Testis (tissue), 3 donors: ENCODE measurements around the gene PLCD1. TPM values are rescaled to one million over a fixed set of nuclear protein-coding genes. Genes with fewer than 3 reads are reported as not detected.

Source experiments
- DNase-seq: peaks from one replicate; pipeline ENCODE4 v3.0.0-alpha.2; 2019
- H3K27ac ChIP-seq, 2 donors: fragments of 200-600 bp; sonication (generic); one replicate each; pipeline ENCODE4 v1.5.1; 2019
- H3K27me3 ChIP-seq: fragments of 200-600 bp; sonication (generic); one replicate; pipeline ENCODE4 v1.5.1; 2019
- H3K36me3 ChIP-seq: fragments of 200-600 bp; sonication (generic); one replicate; pipeline ENCODE4 v1.5.1; 2017; ENCODE audit warnings: low read depth; ENCODE audit errors: missing control alignments
- H3K4me1 ChIP-seq: fragments of 200-600 bp; sonication (generic); one replicate; pipeline ENCODE4 v1.5.1; 2019
- H3K4me3 ChIP-seq, 2 donors: fragments of 200-600 bp; sonication (generic); one replicate each; pipeline ENCODE4 v1.5.1; 2017 to 2019
- H3K9me3 ChIP-seq: fragments of 200-600 bp; sonication (generic); one replicate; pipeline ENCODE4 v1.5.1; 2017
- POLR2A ChIP-seq: fragments of 450-650 bp; IDR thresholded peaks from one replicate; pipeline ENCODE4 v1.6.1; 2017; ENCODE audit warnings: antibody characterized with exemption, mild to moderate bottlenecking, moderate library complexity
- WGBS, 2 donors: methylation state at CpG; one replicate each; pipeline ENCODE4 v1.1.5; 2018; 5-methylcytosine and 5-hydroxymethylcytosine counted together
- intact Hi-C: fragments of 100-400 bp; cut with DNase I; formaldehyde crosslinking; loops from one replicate; pipeline ENCODE4 v1.15.1; 2023; ENCODE audit warnings: low total_unique reads
- polyA plus RNA-seq: library from polyadenylated mRNA; stranded (reverse); fragments of 350-450 nt; fragmentation: Illumina TruSeq; extraction: RNeasy Lipid Tissue Mini Kit (QIAGEN cat#74804); gene quantifications from one replicate; pipeline ENCODE4 v1.2.3, GENCODE V29; 2014; ENCODE audit warnings: low read depth, low replicate concordance; ENCODE audit not compliant: insufficient read depth
- total RNA-seq, 2 donors: library from RNA; depleted of rRNA; stranded (reverse); fragments of >200 nt; gene quantifications; one replicate each; pipeline ENCODE4 v1.2.3, GENCODE V29; 2016
- TF ChIP-seq, protein P1 (sequence below), 3 experiments: fragments of 450-650 bp in 2 of 3; fragments of 200-600 bp in 1 of 3; sonication (generic) in 1 of 3; IDR thresholded peaks; one replicate each; pipeline ENCODE4 v1.5.1; 2016 to 2019; ENCODE audit warnings: antibody characterized with exemption in 3 of 3, mild to moderate bottlenecking in 2 of 3, moderate library complexity in 1 of 3

Gene PLCD1
- total and polyA plus RNA-seq, 3 donors from 2014 or later = 88.4 to 228 (median 155) TPM

- Histone ChIP-seq H3K4me1 (peaks cover 30% of the 10 kb centered on the region), H3K4me3 (no peak overlapping the region), H3K27ac (peak overlapping the region; percentile 78 to 83), H3K36me3 (no peaks in the 10 kb centered on the region), H3K9me3 (no peaks in the 10 kb centered on the region), H3K27me3 (no peaks in the 10 kb centered on the region)
- no peak for TF ChIP-seq POLR2A
- TF ChIP-seq, protein P1, sequence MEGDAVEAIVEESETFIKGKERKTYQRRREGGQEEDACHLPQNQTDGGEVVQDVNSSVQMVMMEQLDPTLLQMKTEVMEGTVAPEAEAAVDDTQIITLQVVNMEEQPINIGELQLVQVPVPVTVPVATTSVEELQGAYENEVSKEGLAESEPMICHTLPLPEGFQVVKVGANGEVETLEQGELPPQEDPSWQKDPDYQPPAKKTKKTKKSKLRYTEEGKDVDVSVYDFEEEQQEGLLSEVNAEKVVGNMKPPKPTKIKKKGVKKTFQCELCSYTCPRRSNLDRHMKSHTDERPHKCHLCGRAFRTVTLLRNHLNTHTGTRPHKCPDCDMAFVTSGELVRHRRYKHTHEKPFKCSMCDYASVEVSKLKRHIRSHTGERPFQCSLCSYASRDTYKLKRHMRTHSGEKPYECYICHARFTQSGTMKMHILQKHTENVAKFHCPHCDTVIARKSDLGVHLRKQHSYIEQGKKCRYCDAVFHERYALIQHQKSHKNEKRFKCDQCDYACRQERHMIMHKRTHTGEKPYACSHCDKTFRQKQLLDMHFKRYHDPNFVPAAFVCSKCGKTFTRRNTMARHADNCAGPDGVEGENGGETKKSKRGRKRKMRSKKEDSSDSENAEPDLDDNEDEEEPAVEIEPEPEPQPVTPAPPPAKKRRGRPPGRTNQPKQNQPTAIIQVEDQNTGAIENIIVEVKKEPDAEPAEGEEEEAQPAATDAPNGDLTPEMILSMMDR (IDR thresholded peaks at IDR 0.05) = no peak
- 40 to 62% methylated on average over 4 of the region's 4 CpGs for WGBS, 2 donors
- DNase-seq = peak; percentile 93
- intact Hi-C loops = no loop called here
These were observed 20.1 kb upstream of the PLCD1 start for GRCh38 chr3:38049358-38050126.

DNA sequence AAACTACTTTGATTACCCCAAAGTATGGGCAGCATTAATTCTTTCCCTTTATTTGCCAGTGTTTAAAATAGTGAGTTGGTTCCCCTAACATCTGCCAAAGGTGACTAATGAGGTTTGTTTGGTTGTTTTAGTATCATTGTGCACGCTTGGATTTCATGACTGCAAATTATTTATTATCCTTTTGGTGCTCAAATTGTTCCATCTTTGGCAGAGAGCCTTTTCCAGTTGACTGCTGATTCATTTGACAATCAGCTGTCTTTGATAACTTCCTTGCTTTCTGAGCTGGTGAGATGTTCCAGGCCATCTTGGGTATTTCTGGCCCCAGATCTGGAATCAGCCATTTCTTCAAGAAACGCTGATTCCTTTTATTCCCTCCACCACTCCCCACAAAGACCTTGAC lies 18.5 kb upstream of the PLCD1 start:
- Histone ChIP-seq H3K27ac (peak overlapping the region; percentile 78 to 83), H3K4me3 (no peak overlapping the region), H3K9me3 (no peaks in the 10 kb centered on the region), H3K4me1 (peaks cover 26% of the 10 kb centered on the region), H3K36me3 (no peaks in the 10 kb centered on the region), H3K27me3 (no peaks in the 10 kb centered on the region)
- 55 to 78% methylated on average over 2 of the region's 2 CpGs for WGBS, 2 donors
- DNase-seq = no peak
- intact Hi-C loops = no loop called here
- no peak for TF ChIP-seq POLR2A
- TF ChIP-seq, protein P1 (IDR thresholded peaks at IDR 0.05) = no peak

DNA sequence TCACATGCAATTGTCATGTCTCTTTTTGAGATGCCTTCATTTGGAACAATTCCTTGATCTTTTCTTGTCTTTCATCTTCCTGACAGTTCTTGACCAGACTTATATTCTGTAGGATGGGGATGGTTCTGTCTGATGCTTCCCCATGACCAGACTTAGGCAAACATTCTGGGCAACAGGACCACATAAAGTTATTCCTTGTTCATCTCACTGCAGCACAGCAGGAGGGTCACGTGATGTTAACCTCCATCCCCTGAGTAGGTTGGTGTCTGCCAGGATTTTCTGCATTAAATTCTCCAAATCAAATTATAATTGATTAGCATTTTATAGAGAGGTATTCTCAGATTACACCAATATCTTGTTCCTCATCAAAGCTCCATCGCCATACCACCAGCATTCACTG lies 17.4 kb upstream of the PLCD1 start:
- no peaks in the 10 kb centered on the region for H3K36me3 ChIP-seq
- peak overlapping the region in 1 of 2 donors; percentile 16 for H3K27ac ChIP-seq
- WGBS, 2 donors = 99 to 100% methylated on average over 2 of the region's 2 CpGs
- H3K9me3 ChIP-seq = no peaks in the 10 kb centered on the region
- intact Hi-C loops = no loop called here
- no peak for DNase-seq
- peaks cover 26% of the 10 kb centered on the region for H3K4me1 ChIP-seq
- no peak overlapping the region for H3K4me3 ChIP-seq
- no peak for TF ChIP-seq POLR2A
- TF ChIP-seq, protein P1 (IDR thresholded peaks at IDR 0.05) = no peak
- H3K27me3 ChIP-seq = no peaks in the 10 kb centered on the region

DNA sequence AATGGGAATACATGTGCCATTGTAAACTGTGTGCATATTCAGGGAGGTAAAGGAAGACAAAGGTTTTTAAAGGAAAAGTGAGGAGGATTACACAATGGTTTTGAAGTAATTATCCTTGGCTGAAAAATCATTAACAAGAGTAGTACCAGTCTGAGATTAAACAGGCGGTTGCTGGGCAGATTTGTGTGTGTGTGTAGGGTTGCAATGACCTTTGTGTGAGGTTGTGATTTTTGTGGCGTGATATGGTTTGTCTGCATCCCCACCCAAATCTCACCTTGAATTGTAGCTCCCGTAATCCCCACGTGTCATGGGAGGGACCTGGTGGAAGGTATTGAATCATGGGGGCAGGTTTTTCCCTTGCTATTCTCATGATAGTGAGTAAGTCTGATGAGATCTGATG lies 16.6 kb upstream of the PLCD1 start:
- Histone ChIP-seq H3K9me3 (no peaks in the 10 kb centered on the region), H3K36me3 (no peaks in the 10 kb centered on the region), H3K27ac (no peak overlapping the region), H3K4me3 (no peak overlapping the region), H3K4me1 (peaks cover 26% of the 10 kb centered on the region), H3K27me3 (no peaks in the 10 kb centered on the region)
- TF ChIP-seq, protein P1 (IDR thresholded peaks at IDR 0.05) = no peak
- no peak for TF ChIP-seq POLR2A
- 87 to 97% methylated on average over 4 of the region's 4 CpGs for WGBS, 2 donors
- no peak for DNase-seq
- intact Hi-C loops = no loop called here

DNA sequence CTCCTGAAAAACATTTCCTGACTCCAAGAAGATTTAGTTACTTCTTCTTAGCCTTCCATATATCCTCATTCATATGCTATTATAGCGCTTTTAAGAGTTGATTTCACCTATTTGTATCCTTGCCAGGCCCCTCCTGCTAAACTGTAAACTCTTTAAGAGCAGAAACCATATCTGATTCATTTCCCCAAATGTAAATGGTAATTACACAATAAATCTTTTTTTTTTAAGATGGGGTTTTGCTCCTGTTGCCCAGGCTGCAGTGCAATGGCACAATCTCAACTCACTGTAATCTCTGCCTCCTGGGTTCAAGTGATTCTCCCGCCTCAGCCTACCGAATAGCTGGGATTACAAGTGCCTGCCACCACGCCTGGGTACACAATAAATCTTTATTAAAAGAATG lies 14.0 kb upstream of the PLCD1 start:
- no peaks in the 10 kb centered on the region for H3K27me3 ChIP-seq
- intact Hi-C loops = no loop called here
- no peak for DNase-seq
- no peak overlapping the region for H3K27ac ChIP-seq
- peaks cover 21% of the 10 kb centered on the region for H3K4me1 ChIP-seq
- H3K4me3 ChIP-seq = no peak overlapping the region
- no peaks in the 10 kb centered on the region for H3K36me3 ChIP-seq
- H3K9me3 ChIP-seq = no peaks in the 10 kb centered on the region
- no peak for TF ChIP-seq POLR2A
- TF ChIP-seq, protein P1 (IDR thresholded peaks at IDR 0.05) = no peak
- 77 to 87% methylated on average over 4 of the region's 4 CpGs for WGBS, 2 donors
